GM23338 (cell line): Measurements from ENCODE around the gene FAM13A. TPM values are rescaled to one million over a fixed set of nuclear protein-coding genes. Genes with fewer than 3 reads are reported as not detected.

ENCODE experiments used
- ATAC-seq: fragments of 200-7000 bp; cut with Tn5 transposase; 3 replicates; pipeline ENCODE4 v1.9.1; 2020
- DNase-seq: peaks from one replicate; pipeline ENCODE4 v3.0.0-alpha.2; 2015; ENCODE audit warnings: low spot score
- H2AFZ ChIP-seq: fragments of 200-600 bp; sonication (generic); 2 replicates; pipeline ENCODE4 v1.8.0; 2016; ENCODE audit warnings: antibody characterized with exemption, mild to moderate bottlenecking, moderate library complexity
- H3F3A ChIP-seq: fragments of 200-600 bp; sonication (generic); replicated peaks from 2 replicates; pipeline ENCODE4 v1.8.0; 2017; ENCODE audit warnings: antibody characterized with exemption, mixed run types, low read depth
- H3K27ac ChIP-seq: fragments of 200-600 bp; sonication (generic); 2 replicates; pipeline ENCODE4 v1.6.1; 2016; ENCODE audit warnings: low read depth
- H3K27me3 ChIP-seq: fragments of 200-600 bp; sonication (generic); 2 replicates; pipeline ENCODE4 v1.8.0; 2016; ENCODE audit warnings: mild to moderate bottlenecking, mixed run types, moderate library complexity; ENCODE audit not compliant: insufficient read depth
- H3K36me3 ChIP-seq: fragments of 200-600 bp; sonication (generic); 2 replicates; pipeline ENCODE4 v1.8.0; 2016; ENCODE audit warnings: mild to moderate bottlenecking; ENCODE audit not compliant: insufficient read depth
- H3K4me1 ChIP-seq: fragments of 200-600 bp; sonication (generic); 2 replicates; pipeline ENCODE4 v1.8.0; 2016; ENCODE audit warnings: mild to moderate bottlenecking, moderate library complexity; ENCODE audit not compliant: insufficient read depth
- H3K4me2 ChIP-seq: fragments of 200-600 bp; sonication (generic); 2 replicates; pipeline ENCODE4 v1.7.1; 2017; ENCODE audit warnings: mixed run types
- H3K4me3 ChIP-seq: fragments of 200-600 bp; sonication (generic); 2 replicates; pipeline ENCODE4 v1.6.1; 2016; ENCODE audit warnings: mixed run types
- H3K79me2 ChIP-seq: fragments of 200-600 bp; sonication (generic); replicated peaks from 2 replicates; pipeline ENCODE4 v1.8.0; 2017; ENCODE audit warnings: mild to moderate bottlenecking; ENCODE audit not compliant: insufficient read depth
- H3K9me2 ChIP-seq: fragments of 200-600 bp; sonication (generic); 2 replicates; pipeline ENCODE4 v1.8.0; 2017; ENCODE audit not compliant: insufficient read depth
- H4K20me1 ChIP-seq: fragments of 200-600 bp; sonication (generic); replicated peaks from 2 replicates; pipeline ENCODE4 v1.8.0; 2017; ENCODE audit warnings: mild to moderate bottlenecking; ENCODE audit not compliant: insufficient read depth
- H3K27ac Mint-ChIP-seq: 2 replicates; pipeline ENCODE4 v1.8.0; 2020; ENCODE audit warnings: inconsistent platforms, mild to moderate bottlenecking, moderate library complexity, mixed read lengths
- H3K27me3 Mint-ChIP-seq: 3 replicates; pipeline ENCODE4 v1.8.0; 2022; ENCODE audit warnings: low read depth, mild to moderate bottlenecking, moderate library complexity, mixed read lengths, inconsistent platforms; ENCODE audit not compliant: insufficient read depth, poor library complexity
- H3K36me3 Mint-ChIP-seq: 3 replicates; pipeline ENCODE4 v1.8.0; 2021; ENCODE audit warnings: low read depth, mild to moderate bottlenecking, inconsistent platforms, moderate library complexity, mixed read lengths
- H3K4me1 Mint-ChIP-seq: 3 replicates; pipeline ENCODE4 v1.8.0; 2020; ENCODE audit warnings: mild to moderate bottlenecking, inconsistent platforms, mixed read lengths
- H3K4me3 Mint-ChIP-seq: 3 replicates; pipeline ENCODE4 v1.8.0; 2021; ENCODE audit warnings: moderate library complexity, mild to moderate bottlenecking, inconsistent platforms, mixed read lengths
- H3K9me3 Mint-ChIP-seq: 3 replicates; pipeline ENCODE4 v1.8.0; 2020; ENCODE audit warnings: moderate library complexity, mild to moderate bottlenecking, inconsistent platforms, mixed read lengths
- EZH2 ChIP-seq: fragments of 200-600 bp; sonication (generic); IDR thresholded peaks from one replicate; pipeline ENCODE4 v1.8.0; 2017; ENCODE audit warnings: antibody characterized with exemption, mild to moderate bottlenecking, low read depth; ENCODE audit not compliant: unreplicated experiment
- JUNB ChIP-seq: IDR thresholded peaks from one replicate; pipeline ENCODE4 v1.6.1; 2016; ENCODE audit warnings: antibody characterized with exemption; ENCODE audit not compliant: unreplicated experiment
- NANOG ChIP-seq: IDR thresholded peaks from 2 replicates; pipeline ENCODE4 v1.6.1; 2016; ENCODE audit warnings: antibody characterized with exemption, borderline replicate concordance
- POLR2AphosphoS5 ChIP-seq: IDR thresholded peaks from 2 replicates; pipeline ENCODE4 v1.6.1; 2016; ENCODE audit warnings: antibody characterized with exemption, low read depth
- STAT1 ChIP-seq: IDR thresholded peaks from one replicate; pipeline ENCODE4 v1.6.1; 2016; ENCODE audit warnings: antibody characterized with exemption; ENCODE audit not compliant: unreplicated experiment
- polyA plus RNA-seq: library from polyadenylated mRNA; unstranded; fragments of >200 nt; fragmentation: Nextera tagmentation; extraction: Ambion mirVana; gene quantifications from 2 replicates; pipeline ENCODE4 v1.2.1, GENCODE V29; 2016
- total RNA-seq: library from RNA; depleted of rRNA; stranded (reverse); fragments of >200 nt; shearing (Covaris generic); gene quantifications from 2 replicates; pipeline ENCODE4 v1.2.3, GENCODE V29; 2014
- TF ChIP-seq, protein P1 (sequence below): fragments of 250-450 bp; sonication (Bioruptor Pico); IDR thresholded peaks from 2 replicates; pipeline ENCODE4 v1.5.0; 2020; ENCODE audit warnings: mild to moderate bottlenecking, moderate library complexity
- TF ChIP-seq, protein P2 (sequence below): IDR thresholded peaks from 2 replicates; pipeline ENCODE4 v1.6.1; 2016; ENCODE audit warnings: antibody characterized with exemption

Gene FAM13A
- total and polyA plus RNA-seq, 2 experiments from 2014 or later = 13.9 to 28.4 TPM

DNA sequence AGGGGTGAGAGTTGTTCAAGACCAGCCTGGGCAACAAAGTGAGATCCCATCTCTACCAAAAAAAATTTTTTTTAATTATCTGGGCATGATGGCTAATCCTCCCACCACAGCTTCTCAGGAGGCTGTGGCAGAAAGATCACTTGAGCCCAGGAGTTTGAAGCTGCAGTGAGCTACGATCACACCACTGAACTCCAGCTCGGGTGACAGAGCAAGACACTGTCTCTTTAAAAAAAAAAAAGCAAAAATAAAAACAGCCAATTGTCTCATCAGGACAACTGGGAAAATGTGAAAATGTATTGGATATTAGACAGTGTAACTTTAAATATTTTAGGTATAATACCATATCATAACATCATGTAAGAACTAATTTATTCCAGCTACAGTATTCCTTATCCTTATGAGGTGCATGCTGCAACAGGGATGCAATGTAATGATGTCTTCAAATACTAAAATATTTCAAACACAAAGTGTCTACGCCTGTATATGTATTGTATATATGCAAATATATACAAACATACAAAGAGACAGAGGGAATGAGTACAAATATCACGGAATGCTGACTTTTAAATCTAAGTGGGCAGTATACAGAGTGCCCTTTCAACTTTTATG, 17.2 kb downstream of the FAM13A start:
- no peaks in the 10 kb centered on the region for H3F3A ChIP-seq
- peaks cover 8% of the 10 kb centered on the region; the same call in 1 of the 2 replicates for H3K9me2 ChIP-seq
- no peaks in the 10 kb centered on the region for H3K27me3 ChIP-seq
- peaks cover 98% of the 10 kb centered on the region for H3K79me2 ChIP-seq
- no peak overlapping the region for H3K4me3 Mint-ChIP-seq
- no peak overlapping the region for H3K4me3 ChIP-seq
- 0 out of 2 replicates have a peak, but pooled peaks cover 10% of the 10 kb centered on the region for H3K36me3 ChIP-seq
- no peak overlapping the region for H3K27ac Mint-ChIP-seq
- H3K9me3 Mint-ChIP-seq = peaks cover 25% of the 10 kb centered on the region
- peaks cover 2% of the 10 kb centered on the region for H3K27me3 Mint-ChIP-seq
- H3K4me1 ChIP-seq = no peaks in the 10 kb centered on the region
- H2AFZ ChIP-seq = no peak overlapping the region
- DNase-seq (no peak), ATAC-seq (no peak)
- TF ChIP-seq, protein P1, sequence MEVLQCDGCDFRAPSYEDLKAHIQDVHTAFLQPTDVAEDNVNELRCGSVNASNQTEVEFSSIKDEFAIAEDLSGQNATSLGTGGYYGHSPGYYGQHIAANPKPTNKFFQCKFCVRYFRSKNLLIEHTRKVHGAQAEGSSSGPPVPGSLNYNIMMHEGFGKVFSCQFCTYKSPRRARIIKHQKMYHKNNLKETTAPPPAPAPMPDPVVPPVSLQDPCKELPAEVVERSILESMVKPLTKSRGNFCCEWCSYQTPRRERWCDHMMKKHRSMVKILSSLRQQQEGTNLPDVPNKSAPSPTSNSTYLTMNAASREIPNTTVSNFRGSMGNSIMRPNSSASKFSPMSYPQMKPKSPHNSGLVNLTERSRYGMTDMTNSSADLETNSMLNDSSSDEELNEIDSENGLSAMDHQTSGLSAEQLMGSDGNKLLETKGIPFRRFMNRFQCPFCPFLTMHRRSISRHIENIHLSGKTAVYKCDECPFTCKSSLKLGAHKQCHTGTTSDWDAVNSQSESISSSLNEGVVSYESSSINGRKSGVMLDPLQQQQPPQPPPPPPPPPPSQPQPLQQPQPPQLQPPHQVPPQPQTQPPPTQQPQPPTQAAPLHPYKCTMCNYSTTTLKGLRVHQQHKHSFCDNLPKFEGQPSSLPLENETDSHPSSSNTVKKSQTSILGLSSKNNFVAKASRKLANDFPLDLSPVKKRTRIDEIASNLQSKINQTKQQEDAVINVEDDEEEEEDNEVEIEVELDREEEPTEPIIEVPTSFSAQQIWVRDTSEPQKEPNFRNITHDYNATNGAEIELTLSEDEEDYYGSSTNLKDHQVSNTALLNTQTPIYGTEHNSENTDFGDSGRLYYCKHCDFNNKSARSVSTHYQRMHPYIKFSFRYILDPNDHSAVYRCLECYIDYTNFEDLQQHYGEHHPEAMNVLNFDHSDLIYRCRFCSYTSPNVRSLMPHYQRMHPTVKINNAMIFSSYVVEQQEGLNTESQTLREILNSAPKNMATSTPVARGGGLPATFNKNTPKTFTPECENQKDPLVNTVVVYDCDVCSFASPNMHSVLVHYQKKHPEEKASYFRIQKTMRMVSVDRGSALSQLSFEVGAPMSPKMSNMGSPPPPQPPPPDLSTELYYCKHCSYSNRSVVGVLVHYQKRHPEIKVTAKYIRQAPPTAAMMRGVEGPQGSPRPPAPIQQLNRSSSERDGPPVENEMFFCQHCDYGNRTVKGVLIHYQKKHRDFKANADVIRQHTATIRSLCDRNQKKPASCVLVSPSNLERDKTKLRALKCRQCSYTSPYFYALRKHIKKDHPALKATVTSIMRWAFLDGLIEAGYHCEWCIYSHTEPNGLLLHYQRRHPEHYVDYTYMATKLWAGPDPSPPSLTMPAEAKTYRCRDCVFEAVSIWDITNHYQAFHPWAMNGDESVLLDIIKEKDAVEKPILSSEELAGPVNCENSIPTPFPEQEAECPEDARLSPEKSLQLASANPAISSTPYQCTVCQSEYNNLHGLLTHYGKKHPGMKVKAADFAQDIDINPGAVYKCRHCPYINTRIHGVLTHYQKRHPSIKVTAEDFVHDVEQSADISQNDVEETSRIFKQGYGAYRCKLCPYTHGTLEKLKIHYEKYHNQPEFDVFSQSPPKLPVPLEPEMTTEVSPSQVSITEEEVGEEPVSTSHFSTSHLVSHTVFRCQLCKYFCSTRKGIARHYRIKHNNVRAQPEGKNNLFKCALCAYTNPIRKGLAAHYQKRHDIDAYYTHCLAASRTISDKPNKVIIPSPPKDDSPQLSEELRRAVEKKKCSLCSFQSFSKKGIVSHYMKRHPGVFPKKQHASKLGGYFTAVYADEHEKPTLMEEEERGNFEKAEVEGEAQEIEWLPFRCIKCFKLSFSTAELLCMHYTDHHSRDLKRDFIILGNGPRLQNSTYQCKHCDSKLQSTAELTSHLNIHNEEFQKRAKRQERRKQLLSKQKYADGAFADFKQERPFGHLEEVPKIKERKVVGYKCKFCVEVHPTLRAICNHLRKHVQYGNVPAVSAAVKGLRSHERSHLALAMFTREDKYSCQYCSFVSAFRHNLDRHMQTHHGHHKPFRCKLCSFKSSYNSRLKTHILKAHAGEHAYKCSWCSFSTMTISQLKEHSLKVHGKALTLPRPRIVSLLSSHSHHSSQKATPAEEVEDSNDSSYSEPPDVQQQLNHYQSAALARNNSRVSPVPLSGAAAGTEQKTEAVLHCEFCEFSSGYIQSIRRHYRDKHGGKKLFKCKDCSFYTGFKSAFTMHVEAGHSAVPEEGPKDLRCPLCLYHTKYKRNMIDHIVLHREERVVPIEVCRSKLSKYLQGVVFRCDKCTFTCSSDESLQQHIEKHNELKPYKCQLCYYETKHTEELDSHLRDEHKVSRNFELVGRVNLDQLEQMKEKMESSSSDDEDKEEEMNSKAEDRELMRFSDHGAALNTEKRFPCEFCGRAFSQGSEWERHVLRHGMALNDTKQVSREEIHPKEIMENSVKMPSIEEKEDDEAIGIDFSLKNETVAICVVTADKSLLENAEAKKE (CRISPR knock-in tag) = no peak
- TF ChIP-seq STAT1 = no peak
- H4K20me1 ChIP-seq = peaks cover 18% of the 10 kb centered on the region; the same call in 1 of the 2 replicates
- H3K27ac ChIP-seq = no peak overlapping the region
- peaks cover 41% of the 10 kb centered on the region for H3K36me3 Mint-ChIP-seq
- 0 out of 3 replicates have a peak, but pooled peaks cover 3% of the 10 kb centered on the region for H3K4me1 Mint-ChIP-seq
- no peak overlapping the region for H3K4me2 ChIP-seq

DNA sequence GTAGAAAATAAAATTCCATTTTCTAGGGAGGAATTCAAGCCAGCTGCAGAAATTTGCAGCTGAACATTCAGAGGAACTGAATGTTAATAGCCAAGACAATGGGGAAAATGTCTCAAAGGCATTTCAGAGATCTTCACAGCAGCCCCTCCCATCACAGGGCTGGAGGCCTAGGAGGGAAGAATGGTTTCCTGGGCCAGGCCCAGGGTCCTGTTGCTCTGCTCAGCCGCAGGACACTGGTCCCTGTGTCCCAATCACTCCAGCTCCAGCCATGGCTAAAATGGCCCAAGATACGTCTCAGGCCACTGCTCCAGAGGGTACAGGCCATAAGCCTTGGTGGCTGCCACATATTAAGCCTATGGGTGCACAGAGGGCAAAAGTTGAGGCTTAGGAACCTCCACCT, 20.4 kb downstream of the FAM13A start:
- H4K20me1 ChIP-seq = peaks cover 8% of the 10 kb centered on the region; the same call in 1 of the 2 replicates
- ATAC-seq (no peak), DNase-seq (no peak)
- H3K4me3 ChIP-seq = no peak overlapping the region
- H3K27me3 ChIP-seq = no peaks in the 10 kb centered on the region
- peaks cover 8% of the 10 kb centered on the region; the same call in 1 of the 2 replicates for H3K9me2 ChIP-seq
- H3K27ac ChIP-seq = no peak overlapping the region
- Mint-ChIP-seq H3K4me1 (no peaks in the 10 kb centered on the region), H3K27me3 (no peaks in the 10 kb centered on the region), H3K4me3 (no peak overlapping the region), H3K27ac (no peak overlapping the region), H3K36me3 (peaks cover 43% of the 10 kb centered on the region), H3K9me3 (peaks cover 27% of the 10 kb centered on the region)
- H3F3A ChIP-seq = no peaks in the 10 kb centered on the region
- peaks cover 95% of the 10 kb centered on the region for H3K79me2 ChIP-seq
- H3K4me2 ChIP-seq = no peak overlapping the region
- H3K36me3 ChIP-seq = 0 out of 2 replicates have a peak, but pooled peaks cover 10% of the 10 kb centered on the region
- no peaks in the 10 kb centered on the region for H3K4me1 ChIP-seq
- H2AFZ ChIP-seq = no peak overlapping the region
- TF ChIP-seq JUNB (no peak), NANOG (no peak), STAT1 (no peak), POLR2AphosphoS5 (no peak), EZH2 (no peak)
- TF ChIP-seq, protein P2, sequence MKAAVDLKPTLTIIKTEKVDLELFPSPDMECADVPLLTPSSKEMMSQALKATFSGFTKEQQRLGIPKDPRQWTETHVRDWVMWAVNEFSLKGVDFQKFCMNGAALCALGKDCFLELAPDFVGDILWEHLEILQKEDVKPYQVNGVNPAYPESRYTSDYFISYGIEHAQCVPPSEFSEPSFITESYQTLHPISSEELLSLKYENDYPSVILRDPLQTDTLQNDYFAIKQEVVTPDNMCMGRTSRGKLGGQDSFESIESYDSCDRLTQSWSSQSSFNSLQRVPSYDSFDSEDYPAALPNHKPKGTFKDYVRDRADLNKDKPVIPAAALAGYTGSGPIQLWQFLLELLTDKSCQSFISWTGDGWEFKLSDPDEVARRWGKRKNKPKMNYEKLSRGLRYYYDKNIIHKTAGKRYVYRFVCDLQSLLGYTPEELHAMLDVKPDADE = no peak
